Heart left ventricle (tissue), 16 donors: Measurements from ENCODE around the gene TRAK1. TPM values are rescaled to one million over a fixed set of nuclear protein-coding genes. Genes with fewer than 3 reads are reported as not detected.

Source experiments
- ATAC-seq, 4 donors: fragments of 200-7000 bp; cut with Tn5 transposase; one replicate each; pipeline ENCODE4 v1.9.1; 2020 to 2022; ENCODE audit warnings: moderate library complexity in 4 of 4, mild to moderate bottlenecking in 3 of 4, moderate number of reproducible peaks in 1 of 4
- DNase-seq, 5 donors: peaks; one replicate each; pipeline ENCODE4 v3.0.0-alpha.2; 2020
- H3K27ac ChIP-seq, 12 donors: fragments of 200-600 bp; sonication (generic) in 4 of 12; one replicate each; pipeline versions ENCODE4 v1.5.0 to v1.8.0; 2016 to 2022; ENCODE audit warnings: mild to moderate bottlenecking in 2 of 12
- H3K27me3 ChIP-seq, 9 donors: fragments of 200-600 bp; sonication (generic) in 2 of 9; one replicate each; pipeline versions ENCODE4 v1.5.1 to v1.8.0; 2016 to 2022; ENCODE audit warnings: mild to moderate bottlenecking in 3 of 9
- H3K36me3 ChIP-seq, 9 donors: fragments of 200-600 bp; sonication (generic) in 2 of 9; one replicate each; pipeline versions ENCODE4 v1.5.0 to v1.8.0; 2018 to 2022; ENCODE audit warnings: mild to moderate bottlenecking in 2 of 9
- H3K4me1 ChIP-seq, 12 donors: fragments of 200-600 bp; sonication (generic) in 4 of 12; one replicate each; pipeline versions ENCODE4 v1.5.0 to v1.8.0; 2016 to 2022; ENCODE audit warnings: mild to moderate bottlenecking in 3 of 12
- H3K4me3 ChIP-seq, 12 donors: fragments of 200-600 bp; sonication (generic) in 4 of 12; one replicate each; pipeline versions ENCODE4 v1.5.0 to v1.8.0; 2017 to 2022; ENCODE audit warnings: mild to moderate bottlenecking in 9 of 12, moderate library complexity in 4 of 12
- H3K9me3 ChIP-seq, 12 donors: fragments of 200-600 bp; sonication (generic) in 4 of 12; one replicate each; pipeline versions ENCODE4 v1.5.0 to v1.8.0; 2016 to 2022; ENCODE audit warnings: mild to moderate bottlenecking in 1 of 12
- CTCF ChIP-seq, 12 donors: fragments of 200-600 bp; sonication (generic) in 4 of 12; IDR thresholded peaks; one replicate each; pipeline versions ENCODE4 v1.5.0 to v1.8.0; 2018 to 2022; ENCODE audit warnings: antibody characterized with exemption in 12 of 12, mild to moderate bottlenecking in 5 of 12
- POLR2A ChIP-seq, 2 donors: fragments of 450-650 bp; IDR thresholded peaks; one replicate each; pipeline ENCODE4 v1.6.1; 2017; ENCODE audit warnings: antibody characterized with exemption in 2 of 2, mild to moderate bottlenecking in 2 of 2, moderate library complexity in 2 of 2
- WGBS, 4 donors: extraction: QIAGEN DNeasy Blood & Tissue Kit in 2 of 4; methylation state at CpG; one replicate each; pipeline versions ENCODE4 v1.1.5 to v1.1.7; 2013 to 2018; 5-methylcytosine and 5-hydroxymethylcytosine counted together
- intact Hi-C, 10 donors: fragments of 100-400 bp; cut with DNase I; formaldehyde crosslinking; loops; one replicate each; pipeline versions ENCODE4 v1.11.1 to v1.14.2; 2022
- polyA plus RNA-seq, 2 donors: library from polyadenylated mRNA; stranded (reverse); fragments of 200-250 nt; gene quantifications; one replicate each; pipeline ENCODE4 v1.2.3, GENCODE V29; 2013
- total RNA-seq, 9 donors: library from RNA; depleted of rRNA in 2 of 9; stranded (reverse); fragments of >200 nt in 2 of 9; fragmentation: NEBNext Ultra II Directional in 3 of 9; extraction: Animal tissue kit (Norgen Biotek cat#: 25700) in 3 of 9; gene quantifications; one replicate each; pipeline versions ENCODE4 v1.1.0 to v1.2.4, GENCODE V29; 2016 to 2023
- donor health status: ischemic (EF 13 %, LVEDD 7.1; RV severe dilation, severe dysfunction).
- donor health status: healthy with polysubstance abuse.
- donor health status: DM: no; HTN: yes; CAD: no.
- donor health status: DM: no; HTN: no; CAD: no.
- donor health status: ischemic (EF 25% LVEDD 6.9; RV normal size, moderate dysfunction).
- donor health status: ischemic (EF 25% LVEDD 5.7; RV mildly dilated, moderate dysfunction).
- donor health status: healthy.
- donor health status: DM: yes; HTN: yes; CAD: no.
- donor health status: ischemic (EF 35%, LVEDD 5.7; RV mildly dilated, moderate dysfunction).
- donor health status: nonischemic (EF 11% LVEDD 7.7; RV severe dilation, severe dysfunction).
- donor health status: DM: yes; HTN: yes; CAD: no.
- donor health status: PGD.
- donor health status: ischemic (EF 29% LVEDD 5.4; RV normal size, mild dysfunction).
- donor health status: nonischemic (EF 23%, LVEDD 6.1; RV moderate dilation, normal function).

The TRAK1 gene
- total and polyA plus RNA-seq, 11 donors: 53.3 to 364 (median 250) TPM

DNA sequence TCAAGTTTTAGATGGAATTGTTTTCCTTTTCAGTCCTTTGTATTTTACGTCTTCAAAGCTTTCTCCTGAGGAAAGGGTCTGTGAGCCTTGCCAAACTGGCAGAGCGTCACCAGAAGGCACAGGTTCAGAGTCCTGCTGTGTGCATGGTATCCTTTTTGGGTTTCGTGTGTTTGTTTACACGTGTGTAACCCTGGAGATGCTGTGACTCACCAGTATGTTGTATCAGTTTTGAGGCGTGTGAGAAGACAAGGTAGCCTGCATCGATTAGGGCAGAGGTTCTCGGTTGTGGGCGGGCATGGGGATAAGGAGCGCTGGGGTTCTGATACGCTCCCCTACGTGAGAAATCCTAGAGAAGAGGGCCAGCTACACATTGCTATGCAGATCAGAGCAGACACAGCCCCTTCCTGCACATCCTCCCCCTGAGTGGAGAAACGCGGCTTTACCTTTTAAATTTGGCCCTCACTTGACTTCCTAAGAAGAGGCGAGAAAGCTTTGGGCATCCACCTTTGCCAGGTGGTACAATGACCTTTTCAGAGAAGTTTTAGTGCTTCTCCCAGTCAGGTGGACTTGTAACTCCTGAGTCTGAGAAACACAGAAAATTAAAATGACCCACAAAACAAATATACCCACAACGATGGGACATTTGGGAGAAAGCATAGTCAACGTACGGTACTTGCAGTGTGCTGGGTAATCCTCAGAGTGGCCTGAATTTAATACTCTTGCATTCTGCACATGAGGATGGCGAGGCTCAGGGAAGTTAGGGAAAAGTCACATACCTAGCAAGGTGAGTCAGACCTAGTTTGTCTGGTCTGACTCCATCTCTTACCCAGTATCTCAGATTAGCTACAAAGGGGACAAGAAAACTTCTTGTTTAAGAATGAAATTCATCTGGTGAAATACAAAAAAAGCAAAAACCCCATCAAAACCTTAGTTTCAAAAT, 38.1 kb downstream of the TRAK1 start:
- Histone ChIP-seq H3K9me3 (no peaks in the 10 kb centered on the region), H3K4me3 (no peak overlapping the region), H3K4me1 (peaks cover 0 to 25% (median 7%) of the 10 kb centered on the region in 12 donors), H3K36me3 (peaks cover 0 to 43% (median 20%) of the 10 kb centered on the region in 9 donors), H3K27me3 (no peaks in the 10 kb centered on the region), H3K27ac (no peak overlapping the region)
- TF ChIP-seq CTCF (IDR thresholded peaks at IDR 0.05) (no peak), POLR2A (IDR thresholded peaks at IDR 0.05) (no peak)
- 57 to 66% (median 64%) methylated on average over 18 of the region's 18 CpGs for WGBS, 4 donors
- intact Hi-C loops: loop anchor here in 2 of 10 donors (5.0 to 10.0 kb wide), 2 partner anchors 48 to 316 kb away; no protein-coding TSS in a partner anchor
- ATAC-seq: peak in 3 of 4 donors; percentile 68 to 82 (median 80)
- DNase-seq: no peak

GRCh38 chr3:42130007-42130328, 38.8 kb downstream of the TRAK1 start:
- intact Hi-C loops: no loop called here
- TF ChIP-seq CTCF (IDR thresholded peaks at IDR 0.05) (no peak), POLR2A (IDR thresholded peaks at IDR 0.05) (no peak)
- no peak overlapping the region for H3K27ac ChIP-seq
- H3K9me3 ChIP-seq: no peaks in the 10 kb centered on the region
- no peaks in the 10 kb centered on the region for H3K27me3 ChIP-seq
- H3K4me3 ChIP-seq: no peak overlapping the region
- WGBS, 4 donors: 71 to 88% (median 81%) methylated on average over 1 of the region's 1 CpG
- DNase-seq (no peak), ATAC-seq (no peak)
- peaks cover 0 to 43% (median 20%) of the 10 kb centered on the region in 9 donors for H3K36me3 ChIP-seq
- peaks cover 0 to 24% (median 6%) of the 10 kb centered on the region in 12 donors for H3K4me1 ChIP-seq

DNA sequence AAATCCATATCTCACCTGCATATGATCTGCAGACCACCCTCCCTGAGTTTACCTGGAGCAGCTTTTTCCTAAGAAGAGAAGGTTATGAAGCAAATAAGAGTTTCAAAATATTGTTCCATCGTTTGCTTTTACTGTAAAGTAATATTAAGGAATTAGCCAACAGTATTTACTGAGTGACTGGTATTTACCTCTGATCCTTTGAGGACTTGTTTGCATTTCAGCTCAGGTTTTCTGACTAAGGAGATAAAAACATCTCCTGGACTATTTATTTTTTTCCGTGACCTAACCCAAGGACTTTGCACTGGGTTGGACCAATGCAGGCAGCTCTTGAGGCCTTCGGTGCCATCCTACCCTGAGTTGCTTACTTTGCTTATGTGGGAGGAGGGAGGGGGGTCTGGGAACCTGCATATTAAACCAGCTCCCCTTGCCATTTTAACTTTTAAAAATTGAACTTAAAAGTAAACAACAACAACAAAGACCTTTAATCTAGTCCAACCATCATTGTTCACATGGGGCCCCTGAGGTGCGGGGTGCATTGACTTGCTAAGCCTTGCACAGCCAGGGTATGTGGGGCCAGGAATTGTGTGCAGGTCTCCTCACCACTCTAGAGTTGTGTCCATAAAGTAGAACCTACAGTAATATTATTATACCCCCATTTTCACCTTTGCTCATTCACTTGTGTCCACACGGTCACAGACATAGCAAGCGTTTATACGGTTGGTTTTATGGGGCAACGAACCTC, 39.3 kb downstream of the TRAK1 start:
- Histone ChIP-seq H3K9me3 (no peaks in the 10 kb centered on the region), H3K36me3 (peaks cover 0 to 44% (median 16%) of the 10 kb centered on the region in 9 donors), H3K4me1 (peaks cover 0 to 30% (median 6%) of the 10 kb centered on the region in 12 donors), H3K4me3 (no peak overlapping the region), H3K27me3 (no peaks in the 10 kb centered on the region), H3K27ac (no peak overlapping the region)
- WGBS, 4 donors: 82 to 87% (median 85%) methylated on average over 8 of the region's 8 CpGs
- ATAC-seq: no peak
- intact Hi-C loops: no loop called here
- no peak for DNase-seq
- TF ChIP-seq CTCF (IDR thresholded peaks at IDR 0.05) (no peak), POLR2A (IDR thresholded peaks at IDR 0.05) (no peak)
